K562 (cell line): ENCODE results near the gene TNN. TPM values are rescaled to one million over a fixed set of nuclear protein-coding genes. Genes with fewer than 3 reads are reported as not detected.
A peak's percentile ranks its signal among the peaks of the same experiment; 100 is the strongest.

ENCODE experiments used
- CC2D1A ChIP-seq: fragments of 450-650 bp; IDR thresholded peaks from 2 replicates; pipeline ENCODE4 v1.6.1; 2017; ENCODE audit warnings: mild to moderate bottlenecking
- DMBX1 ChIP-seq: fragments of 250-450 bp; sonication (Bioruptor Pico); IDR thresholded peaks from 2 replicates; pipeline ENCODE4 v1.8.0; 2022; ENCODE audit warnings: inconsistent platforms, mild to moderate bottlenecking, moderate library complexity, borderline replicate concordance
- EGR1 ChIP-seq: fragments of 450-650 bp; conservative IDR thresholded peaks from 2 replicates; pipeline ENCODE4 v1.6.1; 2017; ENCODE audit warnings: mild to moderate bottlenecking
- FOXP1 ChIP-seq: sonication (generic); formaldehyde crosslinking; IDR thresholded peaks from 2 replicates; pipeline ENCODE4 v1.8.0; 2022; ENCODE audit warnings: mild to moderate bottlenecking, missing genetic modification reagents
- HDGF ChIP-seq: fragments of 450-650 bp; IDR thresholded peaks from 2 replicates; pipeline ENCODE4 v1.6.1; 2016
- HMBOX1 ChIP-seq: sonication (generic); IDR thresholded peaks from 2 replicates; pipeline ENCODE4 v1.6.1; 2016
- NCOA6 ChIP-seq: fragments of 450-650 bp; IDR thresholded peaks from 2 replicates; pipeline ENCODE4 v1.6.1; 2017; ENCODE audit warnings: mild to moderate bottlenecking
- PYGO2 ChIP-seq: fragments of 450-650 bp; IDR thresholded peaks from 2 replicates; pipeline ENCODE4 v1.6.1; 2016; ENCODE audit warnings: mild to moderate bottlenecking, missing genetic modification characterization, moderate library complexity, missing compliant biosample characterization
- RERE ChIP-seq: sonication (generic); formaldehyde crosslinking; IDR thresholded peaks from 2 replicates; pipeline ENCODE4 v1.8.0; 2023; ENCODE audit warnings: missing genetic modification reagents, mild to moderate bottlenecking, borderline replicate concordance
- STAT6 ChIP-seq: sonication (generic); formaldehyde crosslinking; IDR thresholded peaks from 2 replicates; pipeline ENCODE4 v1.8.1; 2023; ENCODE audit warnings: mild to moderate bottlenecking, missing genetic modification reagents
- TFE3 ChIP-seq: fragments of 450-650 bp; formaldehyde crosslinking; IDR thresholded peaks from 2 replicates; pipeline ENCODE4 v1.4.0; 2020; ENCODE audit warnings: mild to moderate bottlenecking, mixed read lengths
- ZNF133 ChIP-seq: fragments of 250-450 bp; sonication (Bioruptor Pico); IDR thresholded peaks from 2 replicates; pipeline ENCODE4 v1.4.0; 2020; ENCODE audit warnings: mild to moderate bottlenecking
- ZNF324 ChIP-seq: fragments of 250-450 bp; sonication (Bioruptor Pico); IDR thresholded peaks from 2 replicates; pipeline ENCODE4 v1.4.0; 2020; ENCODE audit warnings: mild to moderate bottlenecking
- ZNF584 ChIP-seq: fragments of 200-800 bp; sonication (Bioruptor generic); IDR thresholded peaks from 2 replicates; pipeline ENCODE4 v1.6.1; 2016; ENCODE audit warnings: low read depth, mild to moderate bottlenecking, missing genetic modification characterization, missing compliant biosample characterization
- ZNF696 ChIP-seq: fragments of 250-450 bp; sonication (Bioruptor Pico); conservative IDR thresholded peaks from 2 replicates; pipeline ENCODE4 v1.4.0; 2020; ENCODE audit warnings: mild to moderate bottlenecking, moderate library complexity
- polyA plus RNA-seq, 8 experiments: library from polyadenylated mRNA; depleted of rRNA in 4 of 8; stranded (reverse) in 5 of 8; unstranded in 3 of 8; fragments of >200 nt; fragmentation: Nextera tagmentation in 2 of 8; fragmentation: Illumina TruSeq in 1 of 8; extraction: Ambion mirVana in 2 of 8; extraction: Trizol in 1 of 8; gene quantifications; 2 replicates each; pipeline versions ENCODE4 v1.2.1 to v1.2.3, GENCODE V29; 2011 to 2014; ENCODE audit warnings: inconsistent platforms in 1 of 8, missing spikeins in 1 of 8
- total RNA-seq, 7 experiments: library from RNA; depleted of rRNA in 6 of 7; stranded (reverse); fragments of >200 nt in 6 of 7; fragmentation: Illumina TruSeq in 2 of 7; extraction: Trizol in 2 of 7; gene quantifications; 2 replicates each; pipeline versions ENCODE4 v1.2.1 to v1.2.3, GENCODE V29; 2011 to 2021; ENCODE audit warnings: low replicate concordance in 1 of 7

The TNN gene
- total and polyA plus RNA-seq, 9 of the 15 experiments (the other 6 are each of a cell fraction or from before 2014, with no cell fraction given), result 0.01 to 0.09 (median 0.07) TPM; not detected in 4

- TF ChIP-seq TFE3 (CRISPR knock-in tag), result no peak
- TF ChIP-seq HDGF, result no peak
- TF ChIP-seq FOXP1 (CRISPR knock-in tag), result peak; percentile 83; the same call in 1 of the 2 replicates
- no peak for TF ChIP-seq RERE (CRISPR knock-in tag)
- TF ChIP-seq PYGO2, result no peak
- TF ChIP-seq ZNF133, result no peak
- TF ChIP-seq CC2D1A, result peak; percentile 52; the same call in 1 of the 2 replicates
- TF ChIP-seq NCOA6, result no peak
- peak; percentile 25; the same call in 1 of the 2 replicates for TF ChIP-seq STAT6
- TF ChIP-seq DMBX1 (CRISPR knock-in tag), result peak; percentile 38; the same call in 1 of the 2 replicates
- TF ChIP-seq HMBOX1, result peak; percentile 65
- TF ChIP-seq ZNF696 (CRISPR knock-in tag), result no peak
- peak; percentile 55 for TF ChIP-seq EGR1
- TF ChIP-seq ZNF584, result peak; percentile 66; the same call in 1 of the 2 replicates
- TF ChIP-seq ZNF324 (CRISPR knock-in tag), result no peak
Measured at GRCh38 chr1:175023043-175023921, 44.4 kb upstream of the TNN start, which contains the start of gene MRPS14 (continued).
